Stomach (tissue), 4 donors: Measurements from ENCODE around the gene ARHGAP21.

Experiments
- EP300 ChIP-seq: sonication (generic); formaldehyde crosslinking; IDR thresholded peaks from one replicate; pipeline ENCODE4 v1.6.1; 2017; ENCODE audit warnings: antibody characterized with exemption
- POLR2A ChIP-seq, 4 donors: fragments of 450-650 bp; IDR thresholded peaks; one replicate each; pipeline ENCODE4 v1.6.1; 2016; ENCODE audit warnings: antibody characterized with exemption in 4 of 4, control low read depth in 2 of 4, mild to moderate bottlenecking in 1 of 4, moderate library complexity in 1 of 4
- POLR2AphosphoS5 ChIP-seq, 3 donors: sonication (generic); formaldehyde crosslinking; IDR thresholded peaks; one replicate each; pipeline ENCODE4 v1.6.1; 2016; ENCODE audit warnings: antibody characterized with exemption in 3 of 3
- TF ChIP-seq, protein P1 (sequence below), 7 experiments: fragments of 450-650 bp in 4 of 7; fragments of 200-600 bp in 3 of 7; sonication (generic) in 3 of 7; IDR thresholded peaks; one replicate each; pipeline ENCODE4 v1.5.1; 2016 to 2019; ENCODE audit warnings: antibody characterized with exemption in 7 of 7, control low read depth in 2 of 7, mild to moderate bottlenecking in 1 of 7

DNA sequence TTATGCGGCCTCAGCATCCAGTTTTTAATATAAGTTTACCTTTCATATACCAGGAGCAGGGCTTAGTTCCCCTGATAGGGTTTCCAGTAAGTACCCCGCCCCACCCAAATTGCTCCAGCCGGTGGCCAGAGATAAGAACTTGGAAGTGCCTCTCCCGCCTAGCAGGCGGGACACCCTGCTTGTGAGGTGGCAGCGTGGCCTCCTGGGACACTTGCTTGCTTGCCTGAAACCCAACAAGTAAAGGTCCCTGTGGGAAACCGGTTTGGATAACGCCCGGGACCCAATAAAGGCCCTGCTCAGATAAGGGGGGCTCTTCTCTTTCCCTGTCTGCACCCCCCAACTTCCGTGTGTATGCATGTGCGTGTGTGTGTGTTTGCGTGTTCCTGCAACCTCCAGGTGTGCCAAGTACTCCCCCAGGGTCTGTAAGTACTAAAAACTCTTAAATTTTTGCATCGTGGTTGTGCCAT is 154.3 kb downstream of the ARHGAP21 start:
- TF ChIP-seq, protein P1, sequence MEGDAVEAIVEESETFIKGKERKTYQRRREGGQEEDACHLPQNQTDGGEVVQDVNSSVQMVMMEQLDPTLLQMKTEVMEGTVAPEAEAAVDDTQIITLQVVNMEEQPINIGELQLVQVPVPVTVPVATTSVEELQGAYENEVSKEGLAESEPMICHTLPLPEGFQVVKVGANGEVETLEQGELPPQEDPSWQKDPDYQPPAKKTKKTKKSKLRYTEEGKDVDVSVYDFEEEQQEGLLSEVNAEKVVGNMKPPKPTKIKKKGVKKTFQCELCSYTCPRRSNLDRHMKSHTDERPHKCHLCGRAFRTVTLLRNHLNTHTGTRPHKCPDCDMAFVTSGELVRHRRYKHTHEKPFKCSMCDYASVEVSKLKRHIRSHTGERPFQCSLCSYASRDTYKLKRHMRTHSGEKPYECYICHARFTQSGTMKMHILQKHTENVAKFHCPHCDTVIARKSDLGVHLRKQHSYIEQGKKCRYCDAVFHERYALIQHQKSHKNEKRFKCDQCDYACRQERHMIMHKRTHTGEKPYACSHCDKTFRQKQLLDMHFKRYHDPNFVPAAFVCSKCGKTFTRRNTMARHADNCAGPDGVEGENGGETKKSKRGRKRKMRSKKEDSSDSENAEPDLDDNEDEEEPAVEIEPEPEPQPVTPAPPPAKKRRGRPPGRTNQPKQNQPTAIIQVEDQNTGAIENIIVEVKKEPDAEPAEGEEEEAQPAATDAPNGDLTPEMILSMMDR (IDR thresholded peaks at IDR 0.05), result no peak
- TF ChIP-seq EP300 (no peak), POLR2AphosphoS5 (IDR thresholded peaks at IDR 0.05) (no peak), POLR2A (IDR thresholded peaks at IDR 0.05) (no peak)
